Kidney capillary endothelial cell (primary cell): ENCODE data around the gene STYXL2.

Experiments used
- DNase-seq: peaks from one replicate; pipeline ENCODE4 v3.0.0-alpha.2; 2018; ENCODE audit warnings: low spot score

Gene STYXL2

DNA sequence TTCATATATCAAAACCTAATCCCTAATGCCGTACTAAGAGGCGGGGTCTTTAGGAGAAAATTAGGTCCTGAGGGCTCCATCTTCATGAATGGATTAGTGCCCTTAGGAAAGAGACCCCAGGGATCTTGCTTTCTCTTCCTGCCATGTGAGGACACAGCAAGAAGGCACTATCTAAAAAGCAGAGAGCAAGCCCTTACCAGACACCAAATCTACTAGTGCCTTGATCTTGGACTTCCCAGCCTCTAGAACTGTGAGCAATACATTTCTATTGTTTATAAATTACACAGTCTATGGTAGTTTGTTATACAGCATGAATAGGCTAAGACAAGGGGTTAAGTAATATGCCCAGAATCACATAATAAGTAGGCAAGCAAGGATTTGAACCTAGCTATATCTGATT, 42.9 kb downstream of the STYXL2 start:
- no peak for DNase-seq

- no peak for DNase-seq
Observed at GRCh38 chr1:167137332-167137781, 43.5 kb downstream of the STYXL2 start.

DNA sequence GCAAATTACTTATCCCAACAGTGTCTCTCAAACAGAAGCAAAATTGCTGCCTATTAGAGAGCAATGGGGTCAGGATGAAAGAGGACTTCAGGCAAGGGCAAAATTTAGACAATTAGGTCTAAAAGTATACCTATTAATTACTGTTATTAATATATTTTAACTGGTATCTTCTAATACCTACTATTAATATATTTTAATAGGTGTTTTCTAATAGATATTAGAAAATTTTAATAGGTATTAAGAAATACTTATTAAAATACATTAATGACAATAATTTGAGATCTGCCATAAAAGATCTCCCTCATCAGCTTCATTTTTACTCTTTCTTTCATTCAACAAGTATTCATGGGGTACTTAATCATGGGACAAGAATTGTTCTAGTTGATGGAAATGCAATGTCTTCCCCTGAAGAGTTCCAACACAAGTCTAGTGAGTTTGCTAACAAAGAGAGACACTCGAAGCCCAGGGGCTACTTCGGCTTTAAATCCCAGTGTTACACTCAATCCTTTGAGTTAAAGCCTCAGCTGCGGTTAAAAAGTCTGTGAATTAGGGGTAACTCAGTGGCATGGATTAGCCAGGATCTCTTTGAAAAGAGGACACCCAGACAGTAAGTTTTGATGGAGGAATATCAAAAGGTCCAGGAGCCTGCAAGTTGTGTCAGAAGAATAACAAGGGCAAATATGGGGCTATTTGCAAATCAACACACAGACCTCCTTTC, 44.1 kb downstream of the STYXL2 start:
- DNase-seq: no peak

- no peak for DNase-seq
Observed at GRCh38 chr1:167138703-167139102, 44.8 kb downstream of the STYXL2 start.

DNA sequence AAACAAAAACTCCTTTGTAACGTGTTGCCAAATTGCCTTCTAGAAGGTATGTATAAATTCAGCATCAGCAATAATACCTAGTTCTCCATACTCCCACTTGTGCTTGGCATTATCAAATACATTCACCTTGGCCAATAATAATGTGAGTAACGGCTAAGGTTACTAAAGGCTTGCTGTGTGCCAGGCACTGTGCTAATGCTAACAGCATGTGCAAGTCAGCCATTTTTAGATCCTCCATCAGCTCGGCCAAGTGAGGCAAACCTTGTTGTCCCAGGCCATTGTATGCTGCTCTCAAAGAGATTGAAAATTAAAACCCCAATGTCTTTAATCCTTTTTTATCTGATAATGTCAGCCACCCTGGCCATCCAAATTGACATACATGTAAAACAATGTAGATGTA, 48.1 kb downstream of the STYXL2 start:
- no peak for DNase-seq
